HepG2 (cell line): ENCODE data around the gene GPATCH8. TPM values are rescaled to one million over a fixed set of nuclear protein-coding genes. Genes with fewer than 3 reads are reported as not detected.
A peak's percentile ranks its signal among the peaks of the same experiment; 100 is the strongest.

Experiments
- CBFB ChIP-seq: sonication (generic); formaldehyde crosslinking; IDR thresholded peaks from 2 replicates; pipeline ENCODE4 v1.4.0; 2020; ENCODE audit warnings: missing genetic modification reagents
- CEBPG ChIP-seq: IDR thresholded peaks from 2 replicates; pipeline ENCODE4 v1.6.1; 2016
- HOXA9 ChIP-seq: sonication (generic); formaldehyde crosslinking; IDR thresholded peaks from 2 replicates; pipeline ENCODE4 v1.8.1; 2022; ENCODE audit warnings: missing genetic modification reagents, mild to moderate bottlenecking, moderate library complexity, borderline replicate concordance
- KDM1A ChIP-seq: IDR thresholded peaks from 2 replicates; pipeline ENCODE4 v1.6.1; 2016; ENCODE audit warnings: missing compliant biosample characterization
- MAZ ChIP-seq, 2 experiments: sonication (generic) in 1 of 2; formaldehyde crosslinking in 1 of 2; IDR thresholded peaks; 2 replicates each; pipeline versions ENCODE4 v1.5.0 to v1.6.1; 2012 to 2020; ENCODE audit warnings: low read depth in 2 of 2, mild to moderate bottlenecking in 2 of 2, borderline replicate concordance in 1 of 2, improper control_type of control experiment in 1 of 2, low read length in 1 of 2, missing genetic modification reagents in 1 of 2, moderate library complexity in 1 of 2
- NCOA2 ChIP-seq: sonication (generic); formaldehyde crosslinking; IDR thresholded peaks from 2 replicates; pipeline ENCODE4 v1.8.0; 2022; ENCODE audit warnings: inconsistent platforms
- NFE2 ChIP-seq: sonication (generic); formaldehyde crosslinking; IDR thresholded peaks from 2 replicates; pipeline ENCODE4 v1.4.0; 2020; ENCODE audit warnings: missing genetic modification reagents
- PHF5A ChIP-seq: IDR thresholded peaks from one replicate; pipeline ENCODE4 v1.6.1; 2018; ENCODE audit warnings: low read depth, missing genetic modification reagents; ENCODE audit not compliant: unreplicated experiment
- RARA ChIP-seq: IDR thresholded peaks from 2 replicates; pipeline ENCODE4 v1.6.1; 2016; ENCODE audit warnings: missing genetic modification reagents, missing compliant biosample characterization
- RXRA ChIP-seq: sonication (generic); formaldehyde crosslinking; IDR thresholded peaks from 2 replicates; pipeline ENCODE4 v1.5.1; 2020; ENCODE audit warnings: missing genetic modification reagents
- SMAD3 ChIP-seq: sonication (generic); formaldehyde crosslinking; IDR thresholded peaks from 2 replicates; pipeline ENCODE4 v1.4.0; 2020; ENCODE audit warnings: missing genetic modification reagents
- ZBTB1 ChIP-seq: sonication (generic); formaldehyde crosslinking; IDR thresholded peaks from 2 replicates; pipeline ENCODE4 v1.4.0; 2020; ENCODE audit warnings: missing genetic modification reagents, borderline replicate concordance
- ZBTB7A ChIP-seq: sonication (generic); formaldehyde crosslinking; IDR thresholded peaks from 2 replicates; pipeline ENCODE4 v1.8.0; 2022; ENCODE audit warnings: mild to moderate bottlenecking, missing genetic modification reagents
- ZNF331 ChIP-seq: sonication (generic); formaldehyde crosslinking; IDR thresholded peaks from 2 replicates; pipeline ENCODE4 v1.4.0; 2020; ENCODE audit warnings: missing genetic modification reagents
- ZNF333 ChIP-seq: sonication (generic); formaldehyde crosslinking; IDR thresholded peaks from 2 replicates; pipeline ENCODE4 v1.4.0; 2020; ENCODE audit warnings: mild to moderate bottlenecking, missing genetic modification reagents, borderline replicate concordance
- ZNF350 ChIP-seq: sonication (generic); formaldehyde crosslinking; IDR thresholded peaks from 2 replicates; pipeline ENCODE4 v1.4.0; 2020; ENCODE audit warnings: mild to moderate bottlenecking, low read depth, missing genetic modification reagents, borderline replicate concordance
- ZNF383 ChIP-seq: sonication (generic); formaldehyde crosslinking; IDR thresholded peaks from 2 replicates; pipeline ENCODE4 v1.4.0; 2020; ENCODE audit warnings: missing genetic modification reagents, mild to moderate bottlenecking, borderline replicate concordance
- ZNF619 ChIP-seq: sonication (generic); formaldehyde crosslinking; IDR thresholded peaks from 2 replicates; pipeline ENCODE4 v1.4.0; 2020; ENCODE audit warnings: mild to moderate bottlenecking, missing genetic modification reagents
- ZNF713 ChIP-seq: sonication (generic); formaldehyde crosslinking; IDR thresholded peaks from 2 replicates; pipeline ENCODE4 v1.4.0; 2020; ENCODE audit warnings: mild to moderate bottlenecking, missing genetic modification reagents
- ZNF788 ChIP-seq: sonication (generic); formaldehyde crosslinking; IDR thresholded peaks from 2 replicates; pipeline ENCODE4 v1.5.0; 2020; ENCODE audit warnings: mild to moderate bottlenecking, missing genetic modification reagents, borderline replicate concordance
- ZNF792 ChIP-seq: IDR thresholded peaks from 2 replicates; pipeline ENCODE4 v1.6.1; 2016
- ZSCAN31 ChIP-seq: sonication (generic); formaldehyde crosslinking; IDR thresholded peaks from 2 replicates; pipeline ENCODE4 v1.5.0; 2020; ENCODE audit warnings: low read depth, mild to moderate bottlenecking, missing genetic modification reagents
- polyA plus RNA-seq, 8 experiments: library from polyadenylated mRNA; depleted of rRNA in 3 of 8; stranded (reverse) in 7 of 8; unstranded in 1 of 8; fragments of >200 nt; fragmentation: Illumina TruSeq in 4 of 8; extraction: Trizol in 4 of 8; gene quantifications; 2 replicates each; pipeline versions ENCODE4 v1.2.1 to v1.2.3, GENCODE V29; 2011 to 2016; ENCODE audit warnings: low read depth in 4 of 8, missing spikeins in 1 of 8, mixed read lengths in 1 of 8; ENCODE audit not compliant: insufficient read depth in 1 of 8
- total RNA-seq, 5 experiments: library from RNA; depleted of rRNA; stranded (reverse); fragments of >200 nt; fragmentation: Illumina TruSeq; extraction: Trizol; gene quantifications; 2 replicates each; pipeline ENCODE4 v1.2.3, GENCODE V29; 2016; ENCODE audit warnings: low read depth in 1 of 5
- TF ChIP-seq, protein P1 (sequence below): IDR thresholded peaks from 2 replicates; pipeline ENCODE4 v1.6.1; 2016; ENCODE audit warnings: mild to moderate bottlenecking
- TF ChIP-seq, protein P2 (sequence below): sonication (generic); formaldehyde crosslinking; IDR thresholded peaks from 2 replicates; pipeline ENCODE4 v1.4.0; 2020; ENCODE audit warnings: missing genetic modification reagents
- TF ChIP-seq, protein P3 (sequence below): sonication (generic); formaldehyde crosslinking; IDR thresholded peaks from 2 replicates; pipeline ENCODE4 v1.5.0; 2020; ENCODE audit warnings: mild to moderate bottlenecking, missing genetic modification reagents, moderate library complexity

The GPATCH8 gene
- total and polyA plus RNA-seq, 2 of the 13 experiments (the other 11 are each of a cell fraction or from before 2014, with no cell fraction given): 20.7 to 21.5 TPM

DNA sequence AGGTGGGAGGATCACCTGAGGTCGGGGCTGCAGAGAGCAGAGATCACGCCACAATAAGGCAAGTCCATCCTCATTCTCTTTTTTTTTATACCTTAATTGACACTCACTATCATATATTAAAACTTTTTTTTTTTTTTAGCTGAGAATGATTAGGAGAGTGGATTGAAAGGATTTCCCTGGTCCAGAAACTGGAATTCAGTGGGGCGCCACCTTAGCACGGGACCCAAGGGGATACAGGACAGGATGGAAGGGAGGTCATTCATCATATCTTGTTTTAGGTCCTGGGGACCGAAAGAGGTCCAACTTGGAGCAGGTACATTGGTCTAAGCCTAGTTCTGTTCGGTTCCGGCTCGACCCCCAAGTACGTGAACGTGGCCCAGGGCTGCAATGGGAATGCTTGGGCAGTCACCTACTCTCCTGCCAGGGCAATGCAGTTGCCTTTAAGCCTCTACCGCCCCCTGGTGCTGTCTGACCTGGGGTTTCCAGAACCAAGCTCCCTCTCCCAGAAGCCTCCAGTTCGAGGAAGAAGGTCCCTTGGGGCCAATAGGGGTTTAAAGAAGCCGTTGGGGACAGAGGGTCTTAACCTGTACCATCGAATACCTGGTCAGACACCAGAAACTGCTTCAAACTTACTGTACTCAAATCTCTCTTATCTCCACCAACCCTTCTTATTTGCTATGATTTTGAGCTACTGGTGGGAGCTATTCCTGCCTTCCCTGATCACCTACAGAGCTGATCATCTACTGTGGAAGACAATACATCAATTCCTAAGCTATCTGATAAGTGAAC lies 19.9 kb upstream of the GPATCH8 start (continued):
- TF ChIP-seq ZNF713 (no peak), ZBTB1 (CRISPR knock-in tag) (no peak), CEBPG (0 out of 2 replicates have a peak, but pooled peaks have one; percentile 37), NFE2 (CRISPR knock-in tag) (no peak), RARA (peak; percentile 32; the same call in 1 of the 2 replicates), ZNF333 (CRISPR knock-in tag) (0 out of 2 replicates have a peak, but pooled peaks have one; percentile 26), CBFB (CRISPR knock-in tag) (0 out of 2 replicates have a peak, but pooled peaks have one; percentile 62), ZNF383 (no peak), ZNF331 (peak; percentile 50; the same call in 1 of the 2 replicates), KDM1A (CRISPR knock-in tag) (no peak), ZSCAN31 (peak; percentile 51; the same call in 1 of the 2 replicates), ZNF350 (peak; percentile 66; the same call in 1 of the 2 replicates), NCOA2 (CRISPR knock-in tag) (no peak), ZNF619 (CRISPR knock-in tag) (0 out of 2 replicates have a peak, but pooled peaks have one; percentile 63), ZBTB7A (CRISPR knock-in tag) (peak; percentile 68; the same call in 1 of the 2 replicates), MAZ (IDR thresholded peaks at IDR 0.05; ENCODE audit: borderline replicate concordance, low read depth, low read length) (no peak), MAZ (CRISPR knock-in tag; IDR thresholded peaks at IDR 0.05; ENCODE audit: low read depth) (peak; percentile 70), ZNF792 (CRISPR knock-in tag) (0 out of 2 replicates have a peak, but pooled peaks have one; percentile 40), RXRA (CRISPR knock-in tag) (peak; percentile 56; the same call in 1 of the 2 replicates), ZNF788 (peak; percentile 46; the same call in 1 of the 2 replicates), HOXA9 (CRISPR knock-in tag) (no peak), PHF5A (peak; percentile 59), SMAD3 (peak; percentile 85)
- TF ChIP-seq, protein P1, sequence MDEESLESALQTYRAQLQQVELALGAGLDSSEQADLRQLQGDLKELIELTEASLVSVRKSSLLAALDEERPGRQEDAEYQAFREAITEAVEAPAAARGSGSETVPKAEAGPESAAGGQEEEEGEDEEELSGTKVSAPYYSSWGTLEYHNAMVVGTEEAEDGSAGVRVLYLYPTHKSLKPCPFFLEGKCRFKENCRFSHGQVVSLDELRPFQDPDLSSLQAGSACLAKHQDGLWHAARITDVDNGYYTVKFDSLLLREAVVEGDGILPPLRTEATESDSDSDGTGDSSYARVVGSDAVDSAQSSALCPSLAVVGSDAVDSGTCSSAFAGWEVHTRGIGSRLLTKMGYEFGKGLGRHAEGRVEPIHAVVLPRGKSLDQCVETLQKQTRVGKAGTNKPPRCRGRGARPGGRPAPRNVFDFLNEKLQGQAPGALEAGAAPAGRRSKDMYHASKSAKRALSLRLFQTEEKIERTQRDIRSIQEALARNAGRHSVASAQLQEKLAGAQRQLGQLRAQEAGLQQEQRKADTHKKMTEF (CRISPR knock-in tag): peak; percentile 54; the same call in 1 of the 2 replicates
- TF ChIP-seq, protein P2, sequence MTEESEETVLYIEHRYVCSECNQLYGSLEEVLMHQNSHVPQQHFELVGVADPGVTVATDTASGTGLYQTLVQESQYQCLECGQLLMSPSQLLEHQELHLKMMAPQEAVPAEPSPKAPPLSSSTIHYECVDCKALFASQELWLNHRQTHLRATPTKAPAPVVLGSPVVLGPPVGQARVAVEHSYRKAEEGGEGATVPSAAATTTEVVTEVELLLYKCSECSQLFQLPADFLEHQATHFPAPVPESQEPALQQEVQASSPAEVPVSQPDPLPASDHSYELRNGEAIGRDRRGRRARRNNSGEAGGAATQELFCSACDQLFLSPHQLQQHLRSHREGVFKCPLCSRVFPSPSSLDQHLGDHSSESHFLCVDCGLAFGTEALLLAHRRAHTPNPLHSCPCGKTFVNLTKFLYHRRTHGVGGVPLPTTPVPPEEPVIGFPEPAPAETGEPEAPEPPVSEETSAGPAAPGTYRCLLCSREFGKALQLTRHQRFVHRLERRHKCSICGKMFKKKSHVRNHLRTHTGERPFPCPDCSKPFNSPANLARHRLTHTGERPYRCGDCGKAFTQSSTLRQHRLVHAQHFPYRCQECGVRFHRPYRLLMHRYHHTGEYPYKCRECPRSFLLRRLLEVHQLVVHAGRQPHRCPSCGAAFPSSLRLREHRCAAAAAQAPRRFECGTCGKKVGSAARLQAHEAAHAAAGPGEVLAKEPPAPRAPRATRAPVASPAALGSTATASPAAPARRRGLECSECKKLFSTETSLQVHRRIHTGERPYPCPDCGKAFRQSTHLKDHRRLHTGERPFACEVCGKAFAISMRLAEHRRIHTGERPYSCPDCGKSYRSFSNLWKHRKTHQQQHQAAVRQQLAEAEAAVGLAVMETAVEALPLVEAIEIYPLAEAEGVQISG (CRISPR knock-in tag): 0 out of 2 replicates have a peak, but pooled peaks have one; percentile 49
- TF ChIP-seq, protein P3, sequence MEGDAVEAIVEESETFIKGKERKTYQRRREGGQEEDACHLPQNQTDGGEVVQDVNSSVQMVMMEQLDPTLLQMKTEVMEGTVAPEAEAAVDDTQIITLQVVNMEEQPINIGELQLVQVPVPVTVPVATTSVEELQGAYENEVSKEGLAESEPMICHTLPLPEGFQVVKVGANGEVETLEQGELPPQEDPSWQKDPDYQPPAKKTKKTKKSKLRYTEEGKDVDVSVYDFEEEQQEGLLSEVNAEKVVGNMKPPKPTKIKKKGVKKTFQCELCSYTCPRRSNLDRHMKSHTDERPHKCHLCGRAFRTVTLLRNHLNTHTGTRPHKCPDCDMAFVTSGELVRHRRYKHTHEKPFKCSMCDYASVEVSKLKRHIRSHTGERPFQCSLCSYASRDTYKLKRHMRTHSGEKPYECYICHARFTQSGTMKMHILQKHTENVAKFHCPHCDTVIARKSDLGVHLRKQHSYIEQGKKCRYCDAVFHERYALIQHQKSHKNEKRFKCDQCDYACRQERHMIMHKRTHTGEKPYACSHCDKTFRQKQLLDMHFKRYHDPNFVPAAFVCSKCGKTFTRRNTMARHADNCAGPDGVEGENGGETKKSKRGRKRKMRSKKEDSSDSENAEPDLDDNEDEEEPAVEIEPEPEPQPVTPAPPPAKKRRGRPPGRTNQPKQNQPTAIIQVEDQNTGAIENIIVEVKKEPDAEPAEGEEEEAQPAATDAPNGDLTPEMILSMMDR (CRISPR knock-in tag): peak; percentile 98
